Vagina (tissue), 2 donors: ENCODE measurements around the gene KPNA2. TPM values are rescaled to one million over a fixed set of nuclear protein-coding genes. Genes with fewer than 3 reads are reported as not detected.

Experiments used
- DNase-seq, 2 donors: peaks; one replicate each; pipeline ENCODE4 v3.0.0-alpha.2; 2017; ENCODE audit errors: extremely low spot score in 2 of 2
- H3K27ac ChIP-seq: fragments of 200-600 bp; sonication (generic); one replicate; pipeline ENCODE4 v1.5.1; 2019
- H3K27me3 ChIP-seq: fragments of 200-600 bp; sonication (generic); one replicate; pipeline ENCODE4 v1.5.1; 2019
- H3K36me3 ChIP-seq, 2 donors: fragments of 200-600 bp; sonication (generic); one replicate each; pipeline ENCODE4 v1.5.1; 2017 to 2019
- H3K4me1 ChIP-seq: fragments of 200-600 bp; sonication (generic); one replicate; pipeline ENCODE4 v1.5.1; 2019
- H3K4me3 ChIP-seq, 2 donors: fragments of 200-600 bp; sonication (generic); 1 replicate in 1 of 2; 2 replicates in 1 of 2; pipeline ENCODE4 v1.5.1; 2016 to 2019
- H3K9me3 ChIP-seq: fragments of 200-600 bp; sonication (generic); one replicate; pipeline ENCODE4 v1.5.1; 2019
- CTCF ChIP-seq, 3 experiments: fragments of 450-650 bp in 2 of 3; fragments of 200-600 bp in 1 of 3; sonication (generic) in 1 of 3; IDR thresholded peaks; one replicate each; pipeline ENCODE4 v1.5.1; 2017 to 2019; ENCODE audit warnings: antibody characterized with exemption in 3 of 3, mild to moderate bottlenecking in 2 of 3, moderate library complexity in 2 of 3
- POLR2A ChIP-seq, 2 donors: fragments of 450-650 bp; IDR thresholded peaks; one replicate each; pipeline ENCODE4 v1.6.1; 2017; ENCODE audit warnings: antibody characterized with exemption in 2 of 2, mild to moderate bottlenecking in 2 of 2, moderate library complexity in 2 of 2
- POLR2AphosphoS5 ChIP-seq, 2 donors: sonication (generic); formaldehyde crosslinking; IDR thresholded peaks; one replicate each; pipeline ENCODE4 v1.9.0; 2017; ENCODE audit warnings: antibody characterized with exemption in 2 of 2, mild to moderate bottlenecking in 2 of 2, low read depth in 1 of 2; ENCODE audit not compliant: insufficient read depth in 1 of 2
- intact Hi-C: fragments of 100-400 bp; cut with DNase I; formaldehyde crosslinking; loops from one replicate; pipeline ENCODE4 v1.15.1; 2023
- total RNA-seq: library from RNA; depleted of rRNA; stranded (reverse); fragments of >200 nt; gene quantifications from one replicate; pipeline ENCODE4 v1.2.3, GENCODE V29; 2016

Gene KPNA2
- total RNA-seq, 1 donor from 2014 or later = 29.7 TPM

- H3K4me1 ChIP-seq = peaks cover 4% of the 10 kb centered on the region
- intact Hi-C loops = no loop called here
- H3K9me3 ChIP-seq = no peaks in the 10 kb centered on the region
- no peaks in the 10 kb centered on the region for H3K27me3 ChIP-seq
- no peak overlapping the region for H3K27ac ChIP-seq
- TF ChIP-seq CTCF (IDR thresholded peaks at IDR 0.05) = no peak
- H3K36me3 ChIP-seq = no peaks in the 10 kb centered on the region
- DNase-seq = peak in 1 of 2 donors; percentile 31
- H3K4me3 ChIP-seq = no peak overlapping the region
These were observed 52.3 kb downstream of the KPNA2 start for GRCh38 chr17:68087851-68088250.

GRCh38 chr17:68089881-68090280 lies 54.3 kb downstream of the KPNA2 start:
- Histone ChIP-seq H3K9me3 (no peaks in the 10 kb centered on the region), H3K27me3 (no peaks in the 10 kb centered on the region), H3K36me3 (no peaks in the 10 kb centered on the region), H3K4me1 (peaks cover 4% of the 10 kb centered on the region), H3K27ac (no peak overlapping the region), H3K4me3 (no peak overlapping the region)
- no peak for TF ChIP-seq POLR2AphosphoS5 (IDR thresholded peaks at IDR 0.05; ENCODE audit: insufficient read depth in 1 of 2, low read depth in 1 of 2)
- no peak for TF ChIP-seq CTCF (IDR thresholded peaks at IDR 0.05)
- TF ChIP-seq POLR2A (IDR thresholded peaks at IDR 0.05) = no peak
- DNase-seq = peak in 1 of 2 donors; percentile 49
- intact Hi-C loops = no loop called here

GRCh38 chr17:68094481-68095078 lies 59.0 kb downstream of the KPNA2 start:
- Histone ChIP-seq H3K4me1 (no peaks in the 10 kb centered on the region), H3K4me3 (no peak overlapping the region), H3K36me3 (no peaks in the 10 kb centered on the region), H3K27me3 (no peaks in the 10 kb centered on the region), H3K9me3 (no peaks in the 10 kb centered on the region), H3K27ac (no peak overlapping the region)
- intact Hi-C loops = no loop called here
- TF ChIP-seq POLR2AphosphoS5 (IDR thresholded peaks at IDR 0.05; ENCODE audit: insufficient read depth in 1 of 2, low read depth in 1 of 2) (no peak), POLR2A (IDR thresholded peaks at IDR 0.05) (no peak), CTCF (IDR thresholded peaks at IDR 0.05) (no peak)
- DNase-seq = no peak

- intact Hi-C loops = no loop called here
- DNase-seq = no peak
- Histone ChIP-seq H3K27me3 (no peaks in the 10 kb centered on the region), H3K36me3 (no peaks in the 10 kb centered on the region), H3K9me3 (no peaks in the 10 kb centered on the region), H3K27ac (no peak overlapping the region), H3K4me3 (no peak overlapping the region), H3K4me1 (no peaks in the 10 kb centered on the region)
- TF ChIP-seq CTCF (IDR thresholded peaks at IDR 0.05) = no peak
These were observed 59.8 kb downstream of the KPNA2 start for GRCh38 chr17:68095205-68095811.

- H3K36me3 ChIP-seq = no peaks in the 10 kb centered on the region
- no peaks in the 10 kb centered on the region for H3K27me3 ChIP-seq
- H3K4me3 ChIP-seq = no peak overlapping the region
- no peak for DNase-seq
- no peaks in the 10 kb centered on the region for H3K9me3 ChIP-seq
- no peak overlapping the region for H3K27ac ChIP-seq
- H3K4me1 ChIP-seq = peaks cover 4% of the 10 kb centered on the region
- TF ChIP-seq POLR2AphosphoS5 (IDR thresholded peaks at IDR 0.05; ENCODE audit: insufficient read depth in 1 of 2, low read depth in 1 of 2) (no peak), POLR2A (IDR thresholded peaks at IDR 0.05) (no peak), CTCF (IDR thresholded peaks at IDR 0.05) (no peak)
- intact Hi-C loops = no loop called here
These were observed 60.6 kb downstream of the KPNA2 start for GRCh38 chr17:68096111-68096510.
